Activated naive CD4-positive, alpha-beta T cell treated with anti-CD3 and anti-CD28 coated beads, Interleukin-2, amount 50 U/mL, for 72 hours (primary cell): ENCODE measurements around the gene PAQR4. TPM values are rescaled to one million over a fixed set of nuclear protein-coding genes. Genes with fewer than 3 reads are reported as not detected.
"Not testable (repeated sequence)": the region's sequence is repeated elsewhere in the genome, so short reads cannot be mapped to it uniquely, and the experiment has no call there.

Experiments
- ATAC-seq, 2 donors: fragments of 150-1000 bp; cut with Tn5 transposase; 2 replicates each; pipeline ENCODE4 v1.10.0; 2021; ENCODE audit warnings: mild to moderate bottlenecking in 2 of 2, moderate library complexity in 2 of 2
- DNase-seq, 2 donors: peaks; one replicate each; pipeline ENCODE4 v3.0.0; 2021 to 2022; ENCODE audit warnings: low spot score in 2 of 2
- H3K27ac Mint-ChIP-seq, 2 donors: one replicate each; pipeline ENCODE4 v1.8.0; 2022; ENCODE audit warnings: mild to moderate bottlenecking in 2 of 2, mixed read lengths in 2 of 2
- H3K36me3 Mint-ChIP-seq, 2 donors: one replicate each; pipeline ENCODE4 v1.8.0; 2022; ENCODE audit warnings: mixed read lengths in 2 of 2
- H3K9me3 Mint-ChIP-seq, 2 donors: one replicate each; pipeline ENCODE4 v1.8.0; 2022; ENCODE audit warnings: mixed read lengths in 2 of 2
- total RNA-seq, 2 donors: library from RNA; stranded (reverse); gene quantifications; one replicate each; pipeline ENCODE4 v1.2.3, GENCODE V29; 2022

Gene PAQR4
- 10 to 100 TPM; 24.0 to 31.6 TPM for total RNA-seq

GRCh38 chr16:2968738-2969544 is at the start of gene PAQR4:
PAQR4 (plus strand) TSS chr16:2969348; CDS start chr16:2969675, 327 bp downstream.
- DNase-seq (peak; percentile 93 to 94), ATAC-seq (peak; percentile 81)
- Mint-ChIP-seq H3K36me3 (peaks cover 0 to 24% of the 10 kb centered on the region in 2 donors), H3K27ac (peak within 1 kb of the TSS in 1 of 2 donors; percentile 65), H3K9me3 (no peaks in the 10 kb centered on the region)

DNA sequence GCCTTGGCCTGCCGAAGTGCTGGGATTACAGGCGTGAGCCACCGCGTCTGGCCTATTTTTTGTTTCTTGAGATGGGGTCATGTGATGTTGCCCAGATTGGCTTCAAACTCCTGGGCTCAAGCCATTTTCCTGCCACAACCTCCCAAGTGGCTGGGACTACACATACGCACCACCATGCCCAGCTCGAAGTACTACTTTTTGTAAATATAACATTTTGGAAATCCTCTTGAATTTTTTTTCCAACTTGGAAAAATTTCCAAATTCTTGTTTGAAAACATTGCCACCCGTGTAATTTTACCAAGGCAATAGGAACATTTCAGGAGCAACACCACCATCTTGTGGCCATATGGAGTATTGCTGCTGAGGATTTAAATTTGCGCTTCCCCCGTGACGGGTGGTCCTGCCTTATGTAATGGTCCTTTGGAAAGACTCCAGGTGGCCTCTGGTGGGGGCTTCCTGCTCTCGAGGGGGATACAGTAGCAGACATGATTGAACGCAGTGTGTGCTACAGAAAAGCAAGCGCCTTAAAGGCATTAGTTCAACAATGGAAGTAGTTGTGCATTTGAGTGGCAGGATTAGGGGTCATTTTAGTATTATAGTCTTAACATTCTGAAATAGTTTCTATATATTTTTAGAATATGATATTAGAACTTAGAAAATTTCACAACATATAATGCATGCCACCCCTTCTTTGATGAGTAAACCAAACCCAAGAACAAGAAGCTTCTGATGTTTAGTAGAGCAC is 49.5 kb upstream of the PAQR4 start:
- DNase-seq, result peak in 1 of 2 donors; percentile 70
- ATAC-seq, result peak; percentile 51 to 53
- Mint-ChIP-seq H3K36me3 (peaks cover 0 to 6% of the 10 kb centered on the region in 2 donors), H3K9me3 (no peaks in the 10 kb centered on the region), H3K27ac (peak overlapping the region in 1 of 2 donors; percentile 60)

DNA sequence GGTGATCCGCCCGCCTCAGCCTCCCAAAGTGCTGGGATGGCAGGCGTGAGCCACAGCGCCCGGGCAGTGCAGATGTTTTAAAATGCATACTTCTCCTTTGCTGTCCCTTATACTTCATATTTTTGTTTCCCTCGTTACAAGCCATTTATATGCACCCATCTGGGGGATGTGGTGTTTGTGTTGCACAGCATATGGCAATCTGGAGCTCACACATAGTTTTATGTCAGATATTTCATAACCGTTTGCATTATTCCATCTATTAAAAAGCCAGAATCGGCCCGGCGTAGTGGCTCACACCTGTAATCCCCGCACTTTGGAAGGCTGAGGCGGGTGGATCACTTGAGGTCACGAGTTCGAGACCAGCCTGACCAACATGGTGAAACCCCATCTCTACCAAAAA is 45.7 kb upstream of the PAQR4 start:
- H3K27ac Mint-ChIP-seq, result no peak overlapping the region
- ATAC-seq (no peak), DNase-seq (no peak)
- peaks cover 0 to 6% of the 10 kb centered on the region in 2 donors for H3K36me3 Mint-ChIP-seq
- no peaks in the 10 kb centered on the region for H3K9me3 Mint-ChIP-seq

GRCh38 chr16:2924901-2925755 is 44.0 kb upstream of the PAQR4 start:
- no peak for ATAC-seq
- H3K36me3 Mint-ChIP-seq, result no peaks in the 10 kb centered on the region
- no peaks in the 10 kb centered on the region for H3K9me3 Mint-ChIP-seq
- no peak for DNase-seq
- H3K27ac Mint-ChIP-seq, result no peak overlapping the region

GRCh38 chr16:2925951-2926649 is 43.0 kb upstream of the PAQR4 start:
- Mint-ChIP-seq H3K36me3 (no peaks in the 10 kb centered on the region), H3K9me3 (no peaks in the 10 kb centered on the region), H3K27ac (no peak overlapping the region)
- no peak for ATAC-seq
- DNase-seq, result no peak

DNA sequence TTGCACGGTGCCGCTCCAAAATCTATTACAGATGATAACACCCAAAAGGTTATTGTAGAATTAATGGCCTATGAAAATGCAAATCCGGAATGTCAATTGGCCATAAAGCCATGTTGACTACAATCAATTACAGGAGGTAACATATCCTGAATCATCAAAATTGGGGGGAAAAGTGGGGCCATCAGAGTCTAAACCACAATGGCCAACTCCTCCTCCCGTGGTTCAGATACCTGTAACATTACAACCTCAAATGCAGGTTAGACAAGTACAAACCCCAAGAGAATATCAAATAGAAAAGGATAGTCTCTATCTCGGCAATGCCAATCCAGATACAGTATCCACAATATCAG is 42.5 kb upstream of the PAQR4 start:
- Mint-ChIP-seq H3K27ac (no peak overlapping the region), H3K36me3 (no peaks in the 10 kb centered on the region), H3K9me3 (no peaks in the 10 kb centered on the region)
- ATAC-seq (no peak), DNase-seq (no peak)

GRCh38 chr16:2927010-2927646 is 42.0 kb upstream of the PAQR4 start:
- H3K9me3 Mint-ChIP-seq, result no peaks in the 10 kb centered on the region
- ATAC-seq (peak; percentile 99), DNase-seq (peak; percentile 82 to 89)
- no peaks in the 10 kb centered on the region for H3K36me3 Mint-ChIP-seq
- H3K27ac Mint-ChIP-seq, result peak overlapping the region in 1 of 2 donors; percentile 12

GRCh38 chr16:2928151-2928550 is 41.0 kb upstream of the PAQR4 start:
- not testable (repeated sequence) for ATAC-seq, H3K9me3 Mint-ChIP-seq, DNase-seq, H3K36me3 Mint-ChIP-seq, H3K27ac Mint-ChIP-seq

DNA sequence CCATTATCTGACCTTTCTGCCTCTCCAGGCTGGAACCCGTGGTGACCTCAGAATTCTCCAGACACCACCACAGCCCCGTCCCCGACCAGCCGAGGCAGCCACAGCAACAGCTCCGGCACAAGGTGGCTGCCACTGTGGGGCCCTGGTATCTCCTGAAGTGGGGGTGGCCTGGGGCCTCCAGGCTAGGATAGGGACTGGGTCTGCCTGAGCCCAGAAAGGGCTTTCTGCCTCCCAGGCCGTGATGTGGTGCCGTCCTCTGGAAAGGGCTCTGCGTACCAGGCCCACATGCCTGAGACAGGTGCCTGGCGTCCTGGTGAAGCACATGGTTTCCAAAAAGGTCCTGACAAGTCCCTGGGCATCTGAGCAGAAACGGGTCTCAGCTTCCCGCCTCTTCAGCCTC is 40.4 kb upstream of the PAQR4 start:
- Mint-ChIP-seq H3K36me3 (no peaks in the 10 kb centered on the region), H3K27ac (no peak overlapping the region), H3K9me3 (no peaks in the 10 kb centered on the region)
- no peak for DNase-seq
- no peak for ATAC-seq

- DNase-seq, result no peak
- ATAC-seq, result no peak
- H3K27ac Mint-ChIP-seq, result no peak overlapping the region
- H3K36me3 Mint-ChIP-seq, result no peaks in the 10 kb centered on the region
- no peaks in the 10 kb centered on the region for H3K9me3 Mint-ChIP-seq
Observed at GRCh38 chr16:2929693-2930092, 39.5 kb upstream of the PAQR4 start.

DNA sequence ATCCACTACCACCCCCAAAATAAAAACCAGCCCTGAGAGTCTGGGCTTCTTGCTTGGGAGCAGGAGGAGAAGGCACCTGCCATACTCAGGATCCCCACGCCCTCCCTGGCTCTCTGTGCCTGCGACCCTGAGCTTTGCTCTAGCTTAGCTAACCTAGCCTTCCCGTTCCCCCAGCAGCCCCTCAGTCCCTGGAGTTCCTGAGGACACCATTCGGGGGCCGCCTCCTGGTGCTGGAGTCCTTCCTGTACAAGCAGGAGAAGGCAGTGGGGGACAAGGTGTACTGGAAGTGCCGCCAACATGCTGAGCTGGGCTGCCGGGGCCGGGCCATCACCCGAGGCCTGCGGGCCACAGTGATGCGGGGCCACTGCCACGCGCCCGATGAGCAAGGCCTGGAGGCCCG is 38.9 kb upstream of the PAQR4 start:
- DNase-seq (no peak), ATAC-seq (no peak)
- H3K27ac Mint-ChIP-seq, result no peak overlapping the region
- H3K36me3 Mint-ChIP-seq, result no peaks in the 10 kb centered on the region
- H3K9me3 Mint-ChIP-seq, result no peaks in the 10 kb centered on the region

- not testable (repeated sequence) for ATAC-seq, H3K27ac Mint-ChIP-seq, DNase-seq, H3K9me3 Mint-ChIP-seq, H3K36me3 Mint-ChIP-seq
Observed at GRCh38 chr16:2931231-2931914, 37.8 kb upstream of the PAQR4 start.

GRCh38 chr16:2933136-2933535 is 36.0 kb upstream of the PAQR4 start:
- no peak for DNase-seq
- H3K9me3 Mint-ChIP-seq, result no peaks in the 10 kb centered on the region
- H3K36me3 Mint-ChIP-seq, result no peaks in the 10 kb centered on the region
- no peak for ATAC-seq
- H3K27ac Mint-ChIP-seq, result no peak overlapping the region

DNA sequence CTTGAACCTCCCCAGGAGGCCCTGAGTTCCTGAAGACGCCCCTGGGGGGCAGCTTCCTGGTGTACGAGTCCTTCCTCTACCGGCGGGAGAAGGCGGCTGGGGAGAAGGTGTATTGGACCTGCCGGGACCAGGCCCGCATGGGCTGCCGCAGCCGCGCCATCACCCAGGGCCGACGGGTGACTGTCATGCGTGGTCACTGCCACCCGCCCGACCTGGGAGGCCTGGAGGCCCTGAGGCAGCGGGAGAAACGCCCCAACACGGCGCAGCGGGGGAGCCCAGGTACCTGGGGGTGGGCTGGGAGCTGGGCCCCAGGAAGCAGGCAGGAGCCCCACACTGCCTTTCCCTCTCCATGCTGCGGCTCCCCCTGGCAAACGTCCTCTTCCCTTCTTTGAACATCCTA is 35.4 kb upstream of the PAQR4 start:
- Mint-ChIP-seq H3K36me3 (no peaks in the 10 kb centered on the region), H3K9me3 (no peaks in the 10 kb centered on the region), H3K27ac (peak overlapping the region in 1 of 2 donors; percentile 53)
- ATAC-seq (no peak), DNase-seq (no peak)

- H3K27ac Mint-ChIP-seq, result peak overlapping the region; percentile 7 to 53
- DNase-seq (no peak), ATAC-seq (no peak)
- H3K36me3 Mint-ChIP-seq, result no peaks in the 10 kb centered on the region
- no peaks in the 10 kb centered on the region for H3K9me3 Mint-ChIP-seq
Observed at GRCh38 chr16:2934450-2934849, 34.7 kb upstream of the PAQR4 start.
